ENCODE data around the gene ABCA3. TPM values are rescaled to one million over a fixed set of nuclear protein-coding genes. Genes with fewer than 3 reads are reported as not detected.

Gene ABCA3
- total RNA-seq, 4 donors from 2014 or later = 1.3 to 18.7 (median 4.7) TPM

GRCh38 chr16:2229632-2230250, 110.8 kb downstream of the ABCA3 start:
- no peaks in the 10 kb centered on the region for H3K27me3 ChIP-seq
- no peak overlapping the region for H3K27ac ChIP-seq
- no peak overlapping the region for H3K4me3 ChIP-seq
- no peak for DNase-seq
- TF ChIP-seq POLR2A (IDR thresholded peaks at IDR 0.05) = no peak
- no peak for TF ChIP-seq CTCF (IDR thresholded peaks at IDR 0.05)
- intact Hi-C loops (cut with DNase I; ENCODE audit: low total_unique reads) = no loop called here
- no peaks in the 10 kb centered on the region for H3K36me3 ChIP-seq
- H3K9me3 ChIP-seq = no peaks in the 10 kb centered on the region
- H3K4me1 ChIP-seq = peaks cover 0 to 6% of the 10 kb centered on the region in 2 donors

GRCh38 chr16:2229091-2229490, 111.4 kb downstream of the ABCA3 start:
- intact Hi-C loops (cut with DNase I; ENCODE audit: low total_unique reads) = no loop called here
- Histone ChIP-seq H3K36me3 (no peaks in the 10 kb centered on the region), H3K4me3 (no peak overlapping the region), H3K27me3 (no peaks in the 10 kb centered on the region), H3K9me3 (no peaks in the 10 kb centered on the region), H3K4me1 (peaks cover 0 to 12% of the 10 kb centered on the region in 2 donors), H3K27ac (no peak overlapping the region)
- no peak for DNase-seq
- no peak for TF ChIP-seq CTCF (IDR thresholded peaks at IDR 0.05)
- TF ChIP-seq POLR2A (IDR thresholded peaks at IDR 0.05) = no peak

DNA sequence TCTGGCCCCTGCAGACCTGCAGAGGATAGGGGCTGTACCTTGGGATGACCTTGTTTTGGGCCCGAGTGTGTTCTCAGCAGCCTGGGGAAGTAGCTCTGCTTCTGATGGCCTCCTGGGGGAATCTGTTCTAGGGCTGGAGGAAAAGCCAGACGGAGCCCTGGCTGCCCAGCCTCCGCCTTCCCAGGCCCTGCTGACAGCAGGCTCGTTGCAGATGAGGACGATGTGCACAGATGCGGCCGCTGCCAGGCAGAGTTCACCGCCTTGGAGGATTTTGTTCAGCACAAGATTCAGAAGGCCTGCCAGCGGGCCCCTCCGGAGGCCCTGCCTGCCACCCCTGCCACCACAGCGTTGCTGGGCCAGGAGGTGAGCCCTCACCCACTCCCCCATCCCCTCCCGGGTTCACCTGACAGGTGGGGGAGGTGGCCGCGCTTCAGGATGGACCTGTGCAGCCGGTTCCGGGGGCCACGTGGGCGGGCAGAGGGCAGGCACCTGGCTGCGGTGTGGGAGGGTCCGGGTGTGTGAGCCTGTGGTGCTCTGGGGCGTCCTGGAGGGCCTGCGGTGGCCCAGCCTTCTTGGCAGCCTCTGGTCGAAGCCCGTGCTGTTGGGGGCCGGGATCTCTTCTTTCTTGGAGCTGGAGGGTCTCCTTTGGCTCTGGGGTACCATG, 112.2 kb downstream of the ABCA3 start:
- no peak for DNase-seq
- H3K27me3 ChIP-seq = no peaks in the 10 kb centered on the region
- no peak overlapping the region for H3K27ac ChIP-seq
- no peak overlapping the region for H3K4me3 ChIP-seq
- H3K9me3 ChIP-seq = no peaks in the 10 kb centered on the region
- intact Hi-C loops (cut with DNase I; ENCODE audit: low total_unique reads) = no loop called here
- TF ChIP-seq CTCF (IDR thresholded peaks at IDR 0.05) (no peak), POLR2A (IDR thresholded peaks at IDR 0.05) (no peak)
- peaks cover 0 to 13% of the 10 kb centered on the region in 2 donors for H3K4me1 ChIP-seq
- no peaks in the 10 kb centered on the region for H3K36me3 ChIP-seq

- intact Hi-C loops (cut with DNase I; ENCODE audit: low total_unique reads) = no loop called here
- H3K9me3 ChIP-seq = no peaks in the 10 kb centered on the region
- no peak overlapping the region for H3K27ac ChIP-seq
- H3K4me1 ChIP-seq = peaks cover 0 to 13% of the 10 kb centered on the region in 2 donors
- no peaks in the 10 kb centered on the region for H3K27me3 ChIP-seq
- H3K36me3 ChIP-seq = no peaks in the 10 kb centered on the region
- no peak for DNase-seq
- no peak for TF ChIP-seq CTCF (IDR thresholded peaks at IDR 0.05)
- TF ChIP-seq POLR2A (IDR thresholded peaks at IDR 0.05) = no peak
- H3K4me3 ChIP-seq = no peak overlapping the region
Observed at GRCh38 chr16:2226918-2227317, 113.6 kb downstream of the ABCA3 start.

GRCh38 chr16:2226245-2226793, 114.2 kb downstream of the ABCA3 start:
- no peak overlapping the region for H3K27ac ChIP-seq
- intact Hi-C loops (cut with DNase I; ENCODE audit: low total_unique reads) = no loop called here
- no peaks in the 10 kb centered on the region for H3K36me3 ChIP-seq
- H3K4me1 ChIP-seq = peaks cover 0 to 13% of the 10 kb centered on the region in 2 donors
- DNase-seq = no peak
- H3K9me3 ChIP-seq = no peaks in the 10 kb centered on the region
- TF ChIP-seq CTCF (IDR thresholded peaks at IDR 0.05) (no peak), POLR2A (IDR thresholded peaks at IDR 0.05) (no peak)
- no peak overlapping the region for H3K4me3 ChIP-seq
- no peaks in the 10 kb centered on the region for H3K27me3 ChIP-seq
